ENCODE data around the gene CBLB.
"Not testable (repeated sequence)": the region's sequence is repeated elsewhere in the genome, so short reads cannot be mapped to it uniquely, and the experiment has no call there.

CBLB gene

DNA sequence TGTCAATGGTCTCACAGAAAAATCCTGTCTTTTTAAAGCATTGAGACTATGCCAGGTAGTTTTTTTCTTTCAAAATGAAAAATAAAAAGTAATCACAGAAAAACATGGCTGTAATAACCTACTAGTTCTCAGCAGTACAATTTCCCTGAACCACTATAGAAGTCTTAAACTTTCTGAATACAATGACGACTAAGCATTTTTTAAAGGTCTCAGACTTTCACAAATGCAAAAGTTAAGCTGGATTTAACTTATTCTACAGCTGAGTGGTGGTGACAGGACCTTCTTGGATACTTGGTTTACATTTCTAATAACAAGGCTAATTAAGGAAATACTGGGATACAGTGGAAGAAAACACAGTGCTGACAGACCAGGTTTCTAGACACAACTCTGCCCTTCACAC lies 81.8 kb downstream of the CBLB start:
- no peak for DNase-seq

DNA sequence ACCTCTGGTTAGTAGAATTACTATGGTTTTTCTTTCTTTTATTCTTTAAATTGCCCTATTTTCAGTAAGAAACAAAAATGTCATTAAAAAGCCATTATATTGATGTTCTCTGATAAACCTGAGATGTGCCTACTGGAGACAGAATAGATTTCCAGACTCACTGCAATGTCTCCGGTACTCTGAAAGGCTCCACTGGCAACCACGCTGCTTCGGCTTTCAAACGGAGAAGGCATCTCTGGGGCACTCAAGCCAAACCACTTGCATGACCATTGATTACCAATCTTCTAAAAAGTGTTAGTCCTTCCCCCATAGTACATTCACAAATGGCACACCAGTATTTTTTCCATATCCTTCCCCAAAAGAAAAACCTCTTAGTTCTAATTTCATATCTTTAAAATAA lies 82.6 kb downstream of the CBLB start:
- no peak for DNase-seq

- DNase-seq: no peak
Observed at GRCh38 chr3:105785803-105786202, 83.0 kb downstream of the CBLB start.

- no peak for DNase-seq
Observed at GRCh38 chr3:105783631-105784030, 85.2 kb downstream of the CBLB start.

DNA sequence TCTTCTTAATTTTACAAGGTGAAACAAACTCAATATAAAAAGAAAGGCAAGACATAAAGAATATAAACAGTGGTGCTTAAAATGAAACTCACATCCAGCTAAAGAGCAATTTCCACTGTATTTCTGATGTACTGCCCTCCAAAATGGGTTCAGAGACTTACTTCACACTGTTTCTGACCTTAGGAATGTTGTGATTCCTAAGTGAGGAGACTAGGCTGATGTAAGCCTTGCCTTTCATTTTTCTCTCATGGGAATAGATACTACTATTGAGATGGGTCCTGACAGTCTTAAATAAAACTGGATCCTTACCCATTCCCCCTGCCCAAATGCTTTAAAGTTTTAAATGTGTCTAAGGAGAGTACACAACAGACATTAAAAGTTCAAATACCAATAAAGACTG lies 86.9 kb downstream of the CBLB start:
- DNase-seq: no peak

- DNase-seq: no peak
Observed at GRCh38 chr3:105780107-105780506, 88.7 kb downstream of the CBLB start.

DNA sequence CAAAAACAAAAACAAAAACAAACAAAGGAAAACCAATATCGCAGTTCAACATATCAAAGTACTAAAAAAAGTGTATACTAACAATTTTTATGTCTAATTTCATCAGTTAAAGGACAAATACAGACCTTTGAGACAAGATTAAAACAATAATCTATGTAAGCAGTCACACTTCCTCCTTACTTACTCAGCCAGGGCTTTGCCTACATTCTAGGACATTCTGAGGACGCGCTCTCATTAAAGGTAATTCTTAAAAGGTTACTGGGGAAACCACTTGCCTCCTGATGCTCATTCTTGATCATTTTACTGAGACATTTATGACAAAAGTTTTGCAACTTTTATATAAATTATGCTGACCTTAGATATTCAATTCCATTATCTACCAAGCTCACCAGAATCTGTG lies 93.4 kb downstream of the CBLB start:
- DNase-seq: no peak

DNA sequence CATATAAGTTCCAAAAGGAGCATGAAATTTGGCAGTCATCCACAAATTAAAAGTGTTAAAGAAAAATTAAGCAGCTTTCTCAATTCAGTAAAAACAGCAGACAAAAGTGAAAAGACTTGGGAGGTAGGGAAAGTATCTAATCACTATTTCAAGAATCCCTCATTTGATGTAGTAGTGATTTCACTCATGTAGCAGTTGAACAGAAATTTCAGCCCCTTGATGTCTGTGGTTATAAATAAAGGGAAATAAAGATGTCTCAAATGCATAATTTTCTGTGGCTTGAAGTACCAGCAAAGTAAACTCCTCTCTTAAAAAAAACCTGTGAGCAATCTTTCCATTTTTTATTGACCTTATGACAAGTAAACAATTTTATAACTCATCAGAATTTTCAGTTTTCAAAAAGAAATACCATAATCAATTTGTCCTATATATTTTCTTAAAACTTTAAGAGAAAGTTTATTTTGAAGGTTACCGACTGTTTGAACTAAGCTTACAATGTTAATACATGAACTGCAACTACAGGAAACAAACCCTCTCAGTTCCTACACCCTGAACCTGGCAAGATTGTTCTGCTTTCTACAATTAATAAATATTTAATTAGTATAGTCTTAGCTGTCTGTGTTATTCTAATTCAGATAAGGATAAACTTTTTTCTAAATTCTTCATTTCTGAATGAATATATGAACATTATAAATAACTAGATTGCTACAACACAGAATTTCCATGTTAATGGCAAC lies 94.2 kb downstream of the CBLB start:
- no peak for DNase-seq

- no peak for DNase-seq
Observed at GRCh38 chr3:105773291-105773690, 95.5 kb downstream of the CBLB start.

- DNase-seq: no peak
Observed at GRCh38 chr3:105772635-105773034, 96.2 kb downstream of the CBLB start.

DNA sequence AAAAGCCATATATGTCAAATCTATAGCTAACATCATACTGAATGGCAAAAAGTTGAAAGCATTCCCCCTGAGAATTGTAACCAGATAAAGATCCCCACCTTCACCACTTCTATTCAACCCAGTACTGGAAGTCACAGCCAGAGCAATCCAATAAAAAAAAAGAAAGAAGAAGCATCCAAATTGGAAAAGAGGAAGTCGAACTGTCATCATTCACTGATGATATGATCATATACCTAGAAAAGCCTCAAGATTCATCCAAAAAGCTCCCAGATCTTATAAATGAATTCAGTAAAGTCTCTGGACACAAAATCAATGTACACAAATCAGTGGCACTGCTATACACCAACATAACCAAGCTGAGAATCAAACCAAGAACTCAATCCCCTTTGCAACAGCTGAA lies 97.4 kb downstream of the CBLB start:
- no peak for DNase-seq

DNA sequence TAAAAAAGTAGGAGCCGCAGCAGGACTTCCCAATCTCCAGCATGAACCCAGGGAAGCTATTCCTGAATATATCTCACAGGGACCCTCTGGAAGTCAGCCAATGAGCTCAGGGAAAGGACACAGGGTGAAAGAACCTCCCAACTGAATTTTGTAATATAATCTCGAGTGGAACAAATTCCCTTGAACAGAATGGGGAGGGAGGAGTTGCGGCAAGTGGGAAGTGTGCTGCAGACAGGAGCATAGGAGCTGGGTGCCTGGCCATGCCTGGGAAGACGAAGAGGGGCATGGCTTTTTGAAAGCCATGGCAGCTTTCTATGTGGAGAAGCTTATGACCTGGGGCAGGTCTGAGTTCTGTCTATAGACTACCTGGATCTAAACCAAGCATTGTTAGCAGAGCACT lies 98.4 kb downstream of the CBLB start:
- no peak for DNase-seq

DNA sequence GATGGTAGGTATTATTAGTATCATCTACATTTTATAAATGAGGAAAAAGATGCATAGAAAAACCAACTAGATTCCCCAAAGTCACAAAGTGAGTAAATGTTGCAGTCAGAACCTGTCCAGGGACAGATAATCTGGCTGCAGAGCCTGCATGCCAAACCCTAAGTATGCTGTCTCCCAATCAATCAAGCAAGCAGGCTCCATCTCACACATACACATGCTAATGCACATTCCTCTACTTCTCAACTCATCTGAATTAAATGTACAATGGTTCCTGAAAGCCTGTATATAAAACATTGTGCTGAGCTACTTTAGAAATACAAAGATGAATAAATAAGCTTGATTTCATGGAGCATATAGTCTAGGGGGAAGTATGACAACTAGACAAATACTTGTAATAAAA lies 101.0 kb downstream of the CBLB start:
- no peak for DNase-seq

GRCh38 chr3:105767216-105767615 lies 101.6 kb downstream of the CBLB start:
- no peak for DNase-seq

GRCh38 chr3:105765308-105765639 lies 103.5 kb downstream of the CBLB start:
- DNase-seq: no peak

- no peak for DNase-seq
Observed at GRCh38 chr3:105764378-105765307, 104.2 kb downstream of the CBLB start.

GRCh38 chr3:105763659-105764036 lies 105.2 kb downstream of the CBLB start:
- no peak for DNase-seq

GRCh38 chr3:105762749-105763658 lies 105.8 kb downstream of the CBLB start:
- no peak for DNase-seq

DNA sequence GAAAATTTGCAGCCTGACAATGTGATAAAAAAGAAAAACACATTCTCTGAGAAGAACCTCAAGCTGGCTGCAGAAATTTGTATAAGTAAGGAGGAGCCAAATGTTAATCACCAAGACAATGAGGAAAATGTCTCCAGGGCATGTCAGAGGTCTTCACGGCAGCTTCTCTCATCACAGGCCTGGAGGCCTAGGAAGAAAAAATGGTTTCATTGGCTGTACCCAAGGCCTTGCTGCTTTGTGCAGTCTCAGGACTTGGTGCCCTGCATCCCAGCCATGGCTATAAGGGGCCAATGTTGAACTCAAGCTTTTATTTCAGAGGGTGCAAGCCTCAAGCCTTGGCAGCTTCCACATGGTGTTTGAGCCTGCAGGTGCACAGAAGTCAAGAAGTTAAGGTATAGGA lies 106.6 kb downstream of the CBLB start:
- DNase-seq: not testable (repeated sequence)

- no peak for DNase-seq
Observed at GRCh38 chr3:105759442-105760078, 109.3 kb downstream of the CBLB start.

GRCh38 chr3:105758451-105758850 lies 110.4 kb downstream of the CBLB start:
- no peak for DNase-seq
